Adrenal gland (tissue), 12 donors: ENCODE results near the gene IL1B. TPM values are rescaled to one million over a fixed set of nuclear protein-coding genes. Genes with fewer than 3 reads are reported as not detected.

ENCODE experiments used
- DNase-seq, 7 donors: peaks; one replicate each; pipeline ENCODE4 v3.0.0-alpha.2; 2019 to 2020
- H3K27ac ChIP-seq, 5 donors: fragments of 200-600 bp; sonication (generic) in 4 of 5; 1 replicate in 3 of 5; 2 replicates in 2 of 5; pipeline versions ENCODE4 v1.5.1 to v1.8.0; 2016 to 2020; ENCODE audit warnings: mild to moderate bottlenecking in 1 of 5
- H3K27me3 ChIP-seq: fragments of 200-600 bp; 2 replicates; pipeline ENCODE4 v1.8.0; 2021
- H3K36me3 ChIP-seq, 2 donors: fragments of 200-600 bp; replicated peaks in 1 of 2; 1 replicate in 1 of 2; 2 replicates in 1 of 2; pipeline versions ENCODE4 v1.5.1 to v1.8.0; 2018 to 2022
- H3K4me1 ChIP-seq, 2 donors: fragments of 200-600 bp; replicated peaks in 1 of 2; 1 replicate in 1 of 2; 2 replicates in 1 of 2; pipeline versions ENCODE4 v1.5.1 to v1.8.0; 2018 to 2021
- H3K4me3 ChIP-seq, 4 donors: fragments of 200-600 bp; sonication (generic) in 3 of 4; one replicate each; pipeline ENCODE4 v1.5.1; 2016 to 2018
- H3K9me3 ChIP-seq, 3 donors: fragments of 200-600 bp; sonication (generic) in 1 of 3; replicated peaks in 1 of 3; 1 replicate in 2 of 3; 2 replicates in 1 of 3; pipeline versions ENCODE4 v1.5.1 to v1.8.0; 2016 to 2021
- CTCF ChIP-seq, 6 experiments: fragments of 450-650 bp in 4 of 6; fragments of 200-600 bp in 2 of 6; sonication (generic) in 1 of 6; IDR thresholded peaks; 1 replicate in 5 of 6; 2 replicates in 1 of 6; pipeline versions ENCODE4 v1.5.1 to v1.8.0; 2016 to 2021; ENCODE audit warnings: antibody characterized with exemption in 6 of 6, mild to moderate bottlenecking in 2 of 6, moderate library complexity in 1 of 6
- POLR2A ChIP-seq, 2 donors: fragments of 450-650 bp; IDR thresholded peaks; one replicate each; pipeline ENCODE4 v1.6.1; 2017; ENCODE audit warnings: antibody characterized with exemption in 2 of 2, mild to moderate bottlenecking in 2 of 2, moderate library complexity in 1 of 2
- WGBS, 4 donors: extraction: QIAGEN DNeasy Blood & Tissue Kit in 2 of 4; methylation state at CpG; one replicate each; pipeline versions ENCODE4 v1.1.5 to v1.1.7; 2013 to 2017; 5-methylcytosine and 5-hydroxymethylcytosine counted together
- intact Hi-C, 2 donors: fragments of 100-400 bp; cut with DNase I; formaldehyde crosslinking; loops; one replicate each; pipeline versions ENCODE4 v1.14.1 to v1.15.0; 2022 to 2023
- polyA plus RNA-seq, 3 donors: library from polyadenylated mRNA; stranded (reverse); fragments of 200-250 nt in 2 of 3; fragments of 350-450 nt in 1 of 3; fragmentation: Illumina TruSeq in 1 of 3; extraction: RNeasy Lipid Tissue Mini Kit (QIAGEN cat#74804) in 1 of 3; gene quantifications; one replicate each; pipeline ENCODE4 v1.2.3, GENCODE V29; 2013 to 2014
- total RNA-seq, 9 donors: library from RNA; depleted of rRNA in 4 of 9; stranded (reverse); fragments of >200 nt in 4 of 9; fragments of 120-200 nt in 1 of 9; fragmentation: NEBNext Ultra II Directional in 1 of 9; extraction: Animal tissue kit (Norgen Biotek cat#: 25700) in 1 of 9; gene quantifications; one replicate each; pipeline versions ENCODE4 v1.1.0 to v1.2.4, GENCODE V29; 2013 to 2023
- donor health status: healthy with polysubstance abuse.
- donor health status: Bipolar disorder and iron deficiency.
- donor health status: DM: yes; HTN: yes; CAD: no.
- donor health status: DM: no; HTN: no; CAD: no.
- donor health status: DM: no; HTN: no; CAD: no.
- donor health status: DM: yes; HTN: yes; CAD: no.

IL1B gene
- total and polyA plus RNA-seq, 12 donors, result 0.44 to 5.9 (median 1.5) TPM; not detected in 1

GRCh38 chr2:112784199-112785189 lies 52.1 kb downstream of the IL1B start, which contains the start of gene IL1A:
TSS of gene IL1A (minus strand) at chr2:112784493. CDS start at chr2:112783770, 723 bp downstream.
- 37 to 56% (median 49%) methylated on average over 13 of the region's 13 CpGs for WGBS, 4 donors
- Histone ChIP-seq H3K9me3 (no peaks in the 10 kb centered on the region), H3K4me1 (peaks cover 0 to 5% of the 10 kb centered on the region in 2 donors), H3K36me3 (no peaks in the 10 kb centered on the region), H3K27me3 (no peaks in the 10 kb centered on the region), H3K27ac (no peak within 1 kb of the TSS), H3K4me3 (no peak within 1 kb of the TSS)
- peak in 2 of 7 donors; percentile 23 to 40 for DNase-seq
- intact Hi-C loops, result no loop called here
- TF ChIP-seq CTCF (IDR thresholded peaks at IDR 0.05) (no peak), POLR2A (IDR thresholded peaks at IDR 0.05) (no peak)

DNA sequence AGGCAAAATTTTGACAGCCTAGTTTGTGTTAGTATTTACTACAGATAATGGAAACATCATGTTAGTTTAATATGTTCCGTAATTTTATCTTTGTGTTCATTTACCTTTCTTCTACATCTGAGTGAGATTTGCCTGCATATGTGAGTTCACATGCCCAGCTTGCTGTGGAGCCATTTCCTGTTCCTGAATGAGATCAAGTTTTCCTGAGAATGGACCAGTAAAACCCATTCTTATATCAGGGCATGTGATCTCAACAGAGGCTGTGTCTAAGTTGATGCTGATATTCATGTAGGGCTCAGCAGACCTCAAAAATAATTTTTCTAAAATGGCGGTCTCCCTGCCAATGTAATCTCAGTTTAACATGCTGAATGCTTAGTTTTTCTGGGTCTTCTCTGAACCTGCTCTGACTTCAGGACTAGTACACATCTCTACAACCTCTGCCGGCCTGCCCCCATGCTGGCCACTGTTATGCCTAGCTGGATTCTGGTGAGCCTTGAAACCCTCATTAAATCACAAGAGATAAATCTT lies 53.3 kb downstream of the IL1B start:
- Histone ChIP-seq H3K27ac (no peak overlapping the region), H3K4me1 (peaks cover 0 to 5% of the 10 kb centered on the region in 2 donors), H3K4me3 (no peak overlapping the region), H3K36me3 (no peaks in the 10 kb centered on the region), H3K9me3 (no peaks in the 10 kb centered on the region), H3K27me3 (no peaks in the 10 kb centered on the region)
- WGBS, 4 donors, result 92 to 94% (median 93%) methylated on average over 3 of the region's 3 CpGs
- TF ChIP-seq POLR2A (IDR thresholded peaks at IDR 0.05), result no peak
- TF ChIP-seq CTCF (IDR thresholded peaks at IDR 0.05), result no peak
- intact Hi-C loops, result no loop called here
- DNase-seq, result no peak

- H3K36me3 ChIP-seq, result no peaks in the 10 kb centered on the region
- no peaks in the 10 kb centered on the region for H3K27me3 ChIP-seq
- no peak overlapping the region for H3K27ac ChIP-seq
- H3K4me3 ChIP-seq, result no peak overlapping the region
- 81 to 95% (median 90%) methylated on average over 3 of the region's 3 CpGs for WGBS, 4 donors
- H3K4me1 ChIP-seq, result peaks cover 0 to 5% of the 10 kb centered on the region in 2 donors
- DNase-seq, result no peak
- intact Hi-C loops, result no loop called here
- TF ChIP-seq CTCF (IDR thresholded peaks at IDR 0.05), result no peak
- no peak for TF ChIP-seq POLR2A (IDR thresholded peaks at IDR 0.05)
- no peaks in the 10 kb centered on the region for H3K9me3 ChIP-seq
These were observed 54.3 kb downstream of the IL1B start for GRCh38 chr2:112782234-112782799.

Other genes with a start within 250 kb of the IL1B start
- 10 to 100 TPM in 7 of 9 donors, 1 to 10 TPM in 2; 6.9 to 28.1 (median 22.2) TPM for gene SLC20A1, start 190.8 kb downstream of the IL1B start, total RNA-seq
- gene SLC20A1, start 190.8 kb downstream of the IL1B start, polyA plus RNA-seq, result 10 to 100 TPM; 14.1 to 23.8 (median 20.8) TPM
- gene NT5DC4, start 115.8 kb downstream of the IL1B start, total RNA-seq, result under 1 TPM in 2 of 9 donors, not detected in 7; 0.22 to 0.24 TPM
- gene NT5DC4, start 115.8 kb downstream of the IL1B start, polyA plus RNA-seq, result under 1 TPM in 1 of 3 donors, not detected in 2; 0.56 TPM
- gene CKAP2L, start 72.2 kb downstream of the IL1B start, total RNA-seq, result 1 to 10 TPM in 4 of 9 donors, under 1 TPM in 4, not detected in 1; 0.35 to 6.9 (median 0.98) TPM
- gene CKAP2L, start 72.2 kb downstream of the IL1B start, polyA plus RNA-seq, result under 1 TPM in 2 of 3 donors, not detected in 1; 0.10 to 0.79 TPM
- under 1 TPM in 2 of 9 donors, not detected in 7; 0.18 to 0.67 TPM for gene IL1A, start 52.3 kb downstream of the IL1B start, total RNA-seq
- gene IL1A, start 52.3 kb downstream of the IL1B start, polyA plus RNA-seq, result under 1 TPM in 1 of 3 donors, not detected in 2; 0.07 TPM
- gene IL37, start 74.4 kb upstream of the IL1B start, total RNA-seq, result under 1 TPM in 1 of 9 donors, not detected in 8; 0.33 TPM
- gene IL37, start 74.4 kb upstream of the IL1B start, polyA plus RNA-seq, result not detected
- under 1 TPM in 1 of 9 donors, not detected in 8; 0.28 TPM for gene IL36G, start 141.2 kb upstream of the IL1B start, total RNA-seq
- gene IL36G, start 141.2 kb upstream of the IL1B start, polyA plus RNA-seq, result not detected
- not detected for gene IL36A, start 168.7 kb upstream of the IL1B start, total RNA-seq
- gene IL36A, start 168.7 kb upstream of the IL1B start, polyA plus RNA-seq, result not detected
- not detected for gene IL36B, start 216.1 kb upstream of the IL1B start, total RNA-seq
- gene IL36B, start 216.1 kb upstream of the IL1B start, polyA plus RNA-seq, result not detected
- not detected for gene IL36RN, start 222.4 kb upstream of the IL1B start, total RNA-seq
- gene IL36RN, start 222.4 kb upstream of the IL1B start, polyA plus RNA-seq, result not detected
- not detected for gene IL1F10, start 231.2 kb upstream of the IL1B start, total RNA-seq
- not detected for gene IL1F10, start 231.2 kb upstream of the IL1B start, polyA plus RNA-seq